Stimulated activated CD4-positive, alpha-beta T cell treated with anti-CD3 and anti-CD28 coated beads, Interleukin-4, amount 100 ng/mL, for 48 hours (primary cell): ENCODE measurements around the gene PKD1L1.
"Not testable (repeated sequence)": the region's sequence is repeated elsewhere in the genome, so short reads cannot be mapped to it uniquely, and the experiment has no call there.

Experiments
- DNase-seq, 2 donors: peaks; one replicate each; pipeline ENCODE4 v3.0.0-alpha.2; 2020; ENCODE audit warnings: low read depth in 2 of 2

The PKD1L1 gene

GRCh38 chr7:47938574-47939165 lies 9.6 kb downstream of the PKD1L1 start:
- DNase-seq: no peak

GRCh38 chr7:47937711-47938573 lies 10.3 kb downstream of the PKD1L1 start:
- DNase-seq: no peak

GRCh38 chr7:47937065-47937687 lies 11.1 kb downstream of the PKD1L1 start:
- DNase-seq: no peak

GRCh38 chr7:47936323-47936722 lies 11.9 kb downstream of the PKD1L1 start:
- DNase-seq: no peak

GRCh38 chr7:47935336-47935735 lies 12.9 kb downstream of the PKD1L1 start:
- no peak for DNase-seq

GRCh38 chr7:47934831-47935230 lies 13.4 kb downstream of the PKD1L1 start:
- DNase-seq: no peak

- no peak for DNase-seq
Observed at GRCh38 chr7:47933215-47933614, 15.1 kb downstream of the PKD1L1 start.

- no peak for DNase-seq
Observed at GRCh38 chr7:47932466-47933037, 15.7 kb downstream of the PKD1L1 start.

GRCh38 chr7:47932016-47932415 lies 16.2 kb downstream of the PKD1L1 start:
- no peak for DNase-seq

GRCh38 chr7:47931005-47932004 lies 17.0 kb downstream of the PKD1L1 start:
- no peak for DNase-seq

- DNase-seq: no peak
Observed at GRCh38 chr7:47924266-47924665, 24.0 kb downstream of the PKD1L1 start.

GRCh38 chr7:47923081-47923875 lies 25.0 kb downstream of the PKD1L1 start:
- DNase-seq: not testable (repeated sequence)

- DNase-seq: not testable (repeated sequence)
Observed at GRCh38 chr7:47916514-47916913, 31.8 kb downstream of the PKD1L1 start.

GRCh38 chr7:47915616-47915976 lies 32.7 kb downstream of the PKD1L1 start:
- DNase-seq: no peak

- no peak for DNase-seq
Observed at GRCh38 chr7:47914717-47915615, 33.3 kb downstream of the PKD1L1 start.

GRCh38 chr7:47912332-47912731 lies 35.9 kb downstream of the PKD1L1 start:
- DNase-seq: no peak

- no peak for DNase-seq
Observed at GRCh38 chr7:47908720-47909119, 39.5 kb downstream of the PKD1L1 start.

GRCh38 chr7:47907981-47908616 lies 40.2 kb downstream of the PKD1L1 start:
- DNase-seq: no peak

GRCh38 chr7:47906883-47907282 lies 41.4 kb downstream of the PKD1L1 start:
- DNase-seq: no peak
